ENCODE data around the gene APCS. TPM values are rescaled to one million over a fixed set of nuclear protein-coding genes. Genes with fewer than 3 reads are reported as not detected.

Gene APCS
- total RNA-seq, 2 donors from 2014 or later, result not detected

Other genes with a start within 250 kb of the APCS start
- not detected for gene OR10J4, start 155.6 kb upstream of the APCS start, total RNA-seq
- gene OR10J1, start 148.1 kb upstream of the APCS start, total RNA-seq, result not detected
- not detected for gene OR10J5, start 51.8 kb upstream of the APCS start, total RNA-seq
- under 1 TPM; 0.33 to 0.65 TPM for gene CRP, start 126.8 kb downstream of the APCS start, total RNA-seq
- 10 to 100 TPM; 36.0 to 36.9 TPM for gene DUSP23, start 193.1 kb downstream of the APCS start, total RNA-seq
- under 1 TPM; 0.29 to 0.42 TPM for gene FCRL6, start 214.5 kb downstream of the APCS start, total RNA-seq
- 10 to 100 TPM in 1 of 2 donors, 1 to 10 TPM in 1; 4.8 to 10.5 TPM for gene SLAMF8, start 239.0 kb downstream of the APCS start, total RNA-seq